Measurements from ENCODE around the gene PTPN4. TPM values are rescaled to one million over a fixed set of nuclear protein-coding genes. Genes with fewer than 3 reads are reported as not detected.

The PTPN4 gene
- total RNA-seq, 1 experiment from 2014 or later, result 52.4 TPM

DNA sequence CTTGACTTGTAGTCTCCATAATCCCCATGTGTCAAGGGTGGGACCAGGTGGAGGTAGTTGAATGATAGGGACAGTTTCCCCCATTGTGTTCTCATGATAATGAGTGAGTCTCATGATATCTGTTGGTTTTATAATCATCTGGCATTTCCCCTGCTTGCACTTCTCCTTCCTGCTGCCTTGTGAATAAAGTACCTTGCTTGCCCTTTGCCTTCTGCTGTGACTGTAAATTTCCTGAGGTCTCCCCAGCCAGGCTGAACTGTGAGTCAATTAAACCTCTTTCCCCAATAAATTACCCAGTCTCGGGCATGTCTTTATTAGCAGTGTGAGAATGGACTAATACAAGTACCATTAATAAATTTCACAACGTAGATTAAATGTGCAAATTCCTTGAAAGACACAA lies 150.8 kb downstream of the PTPN4 start:
- Mint-ChIP-seq H3K4me3 (ENCODE audit: low read depth, unreplicated experiment) (no peak overlapping the region), H3K36me3 (ENCODE audit: insufficient read depth, unreplicated experiment) (peaks cover 5% of the 10 kb centered on the region), H3K27ac (ENCODE audit: unreplicated experiment) (no peak overlapping the region), H3K4me1 (ENCODE audit: low read depth, unreplicated experiment) (no peaks in the 10 kb centered on the region), H3K27me3 (ENCODE audit: unreplicated experiment) (no peaks in the 10 kb centered on the region), H3K9me3 (ENCODE audit: low read depth, unreplicated experiment) (no peaks in the 10 kb centered on the region)
- DNase-seq, result no peak
- CTCF ChIA-PET, result no interaction called here
- no peak for TF ChIP-seq CTCF (IDR thresholded peaks at IDR 0.05; ENCODE audit: unreplicated experiment)
- intact Hi-C loops (cut with micrococcal nuclease; ENCODE audit: unreplicated experiment), result no loop called here
- no TSS peak for BruUV-seq (replicated peaks)

DNA sequence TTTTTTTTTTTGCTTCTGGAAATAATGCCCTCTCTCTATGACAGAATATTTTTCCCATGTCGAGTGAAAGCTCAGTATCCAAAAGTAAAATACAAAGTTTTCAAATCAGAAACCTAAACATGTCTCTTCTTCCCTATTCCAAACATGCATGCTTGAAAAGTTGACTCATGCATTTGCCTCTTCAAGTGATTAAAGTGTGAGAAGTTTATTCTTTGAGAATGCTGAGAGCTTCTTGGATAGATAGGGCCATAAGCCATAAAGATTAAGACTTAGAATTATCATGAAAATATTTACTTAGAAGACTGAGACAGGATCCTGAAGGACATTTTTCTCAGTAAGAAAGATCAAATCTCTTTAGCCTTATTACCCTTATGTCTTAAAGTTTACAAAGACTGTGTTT lies 154.5 kb downstream of the PTPN4 start:
- no peak for DNase-seq
- Mint-ChIP-seq H3K27ac (ENCODE audit: unreplicated experiment) (no peak overlapping the region), H3K9me3 (ENCODE audit: low read depth, unreplicated experiment) (no peaks in the 10 kb centered on the region), H3K36me3 (ENCODE audit: insufficient read depth, unreplicated experiment) (peaks cover 5% of the 10 kb centered on the region), H3K27me3 (ENCODE audit: unreplicated experiment) (no peaks in the 10 kb centered on the region), H3K4me1 (ENCODE audit: low read depth, unreplicated experiment) (no peaks in the 10 kb centered on the region), H3K4me3 (ENCODE audit: low read depth, unreplicated experiment) (no peak overlapping the region)
- CTCF ChIA-PET, result no interaction called here
- BruUV-seq (replicated peaks), result no TSS peak
- intact Hi-C loops (cut with micrococcal nuclease; ENCODE audit: unreplicated experiment), result no loop called here
- TF ChIP-seq CTCF (IDR thresholded peaks at IDR 0.05; ENCODE audit: unreplicated experiment), result no peak

DNA sequence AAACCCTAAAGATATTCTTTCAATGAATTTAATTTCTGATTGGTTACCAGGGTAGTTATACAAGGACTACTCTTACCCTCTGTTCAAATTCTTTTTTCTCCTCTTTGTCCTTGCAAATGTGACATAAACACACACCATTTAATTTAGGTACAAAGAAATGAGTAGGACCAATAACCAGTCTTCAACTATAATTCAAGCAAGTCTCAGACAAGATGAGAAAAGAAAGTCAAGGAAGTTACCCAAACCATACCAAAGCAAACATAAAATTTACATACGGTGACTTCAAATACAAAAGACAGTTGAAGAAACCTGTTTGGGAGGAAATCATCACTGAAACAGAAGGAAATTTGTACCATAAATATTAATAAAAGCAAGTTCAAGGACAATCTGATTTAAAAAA lies 162.1 kb downstream of the PTPN4 start:
- no peaks in the 10 kb centered on the region for H3K36me3 Mint-ChIP-seq (ENCODE audit: insufficient read depth, unreplicated experiment)
- H3K4me1 Mint-ChIP-seq (ENCODE audit: low read depth, unreplicated experiment), result no peaks in the 10 kb centered on the region
- H3K9me3 Mint-ChIP-seq (ENCODE audit: low read depth, unreplicated experiment), result no peaks in the 10 kb centered on the region
- intact Hi-C loops (cut with micrococcal nuclease; ENCODE audit: unreplicated experiment), result no loop called here
- CTCF ChIA-PET, result no interaction called here
- no peak overlapping the region for H3K27ac Mint-ChIP-seq (ENCODE audit: unreplicated experiment)
- TF ChIP-seq CTCF (IDR thresholded peaks at IDR 0.05; ENCODE audit: unreplicated experiment), result no peak
- DNase-seq, result no peak
- no peak overlapping the region for H3K4me3 Mint-ChIP-seq (ENCODE audit: low read depth, unreplicated experiment)
- BruUV-seq (replicated peaks), result no TSS peak
- H3K27me3 Mint-ChIP-seq (ENCODE audit: unreplicated experiment), result no peaks in the 10 kb centered on the region

GRCh38 chr2:119922699-119923098 lies 163.0 kb downstream of the PTPN4 start:
- no peaks in the 10 kb centered on the region for H3K4me1 Mint-ChIP-seq (ENCODE audit: low read depth, unreplicated experiment)
- H3K36me3 Mint-ChIP-seq (ENCODE audit: insufficient read depth, unreplicated experiment), result no peaks in the 10 kb centered on the region
- BruUV-seq (replicated peaks), result no TSS peak

More at GRCh38 chr2:119922699-119923098, 163.0 kb downstream of the PTPN4 start:
- Mint-ChIP-seq H3K27ac (ENCODE audit: unreplicated experiment) (no peak overlapping the region), H3K27me3 (ENCODE audit: unreplicated experiment) (no peaks in the 10 kb centered on the region), H3K4me3 (ENCODE audit: low read depth, unreplicated experiment) (no peak overlapping the region), H3K9me3 (ENCODE audit: low read depth, unreplicated experiment) (no peaks in the 10 kb centered on the region)
- no peak for DNase-seq
- no peak for TF ChIP-seq CTCF (IDR thresholded peaks at IDR 0.05; ENCODE audit: unreplicated experiment)
- intact Hi-C loops (cut with micrococcal nuclease; ENCODE audit: unreplicated experiment), result no loop called here
- CTCF ChIA-PET, result no interaction called here

Measured in Calu3 (cell line).